NCI-H2196 treated with DMSO at 0.1 percent for 48 hours (cell line): Measurements from ENCODE around the gene DCTN5.
"Not testable (repeated sequence)": the region's sequence is repeated elsewhere in the genome, so short reads cannot be mapped to it uniquely, and the experiment has no call there.

Source experiments
- DNase-seq: peaks from one replicate; lab custom pipeline; 2025; ENCODE audit not compliant: unreplicated experiment; lab: John Stamatoyannopoulos, UW

The DCTN5 gene

DNA sequence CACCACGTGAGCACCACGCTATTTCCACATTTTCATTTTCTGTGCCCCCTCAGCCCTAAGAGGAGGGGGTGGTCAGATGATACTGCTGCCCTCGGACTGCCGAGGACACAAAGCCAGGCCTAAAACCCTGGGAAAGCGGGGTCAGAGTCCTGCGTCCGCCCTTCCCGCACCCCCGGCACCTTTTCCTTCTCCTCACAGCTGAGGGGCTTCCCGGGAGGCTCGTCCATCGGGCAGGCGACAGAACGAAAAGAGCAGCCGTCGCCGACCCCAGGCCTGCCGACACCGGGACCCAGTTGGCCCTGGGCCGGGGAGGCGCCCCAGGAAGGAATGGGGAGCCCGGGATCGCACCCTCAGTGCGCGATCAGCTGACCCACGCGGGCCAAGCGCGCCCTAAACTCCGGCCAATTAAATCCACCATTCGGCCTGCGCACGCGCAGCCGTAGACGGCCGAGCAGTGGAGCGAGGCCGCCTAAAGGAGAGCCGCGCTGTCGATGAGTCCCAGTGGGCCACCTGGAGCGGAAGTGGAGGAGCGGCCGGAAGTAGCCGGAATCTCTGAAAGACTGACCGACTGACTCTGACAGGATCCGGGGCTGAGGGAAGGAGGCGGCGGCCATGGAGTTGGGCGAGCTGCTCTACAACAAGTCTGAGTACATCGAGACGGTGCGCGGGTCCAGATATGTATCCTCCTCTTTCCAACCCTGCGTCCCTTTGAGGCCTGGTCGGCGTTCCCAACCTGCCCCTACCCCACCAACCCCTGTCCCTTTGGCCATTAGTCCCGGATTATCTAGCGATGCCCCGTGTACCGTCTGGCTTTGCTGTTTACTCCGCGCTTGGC lies at the start of gene DCTN5, which contains the start of gene PALB2:
TSS of gene DCTN5 (plus strand) at position 536 of the 835 bp plus-strand sequence. CDS start at position 613, 77 bp downstream.
TSS of gene PALB2 (minus strand) at position 380 of the 835 bp plus-strand sequence. CDS start at position 227, 153 bp downstream.
- peak; percentile 95 for DNase-seq

DNA sequence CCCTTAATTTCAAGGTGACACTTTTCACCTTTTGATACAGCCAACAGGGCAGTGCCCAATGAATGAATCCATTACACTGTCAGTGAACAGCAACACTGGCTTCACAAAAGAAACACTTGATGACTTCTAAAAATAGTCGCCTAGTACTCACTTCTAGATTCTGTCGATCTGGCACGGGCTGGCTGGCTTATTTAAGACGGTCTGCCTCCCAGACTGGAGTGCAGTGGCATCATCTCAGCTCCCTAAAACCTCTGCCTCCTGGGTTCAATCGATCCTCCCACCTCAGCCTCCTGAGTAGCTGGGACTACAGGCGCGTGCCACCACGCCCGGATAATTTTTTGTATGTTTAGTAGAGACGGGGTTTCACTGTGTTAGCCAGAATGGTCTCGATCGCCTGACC lies 47.1 kb upstream of the DCTN5 start:
- DNase-seq: no peak

- no peak for DNase-seq
Observed at GRCh38 chr16:23595246-23595950, 45.9 kb upstream of the DCTN5 start.

GRCh38 chr16:23595951-23596720 lies 45.1 kb upstream of the DCTN5 start, which contains the start of gene NDUFAB1:
Gene NDUFAB1, minus strand, starts transcription at chr16:23596316. Its CDS starts 26 bp downstream, at chr16:23596290.
- peak; percentile 84 for DNase-seq

DNA sequence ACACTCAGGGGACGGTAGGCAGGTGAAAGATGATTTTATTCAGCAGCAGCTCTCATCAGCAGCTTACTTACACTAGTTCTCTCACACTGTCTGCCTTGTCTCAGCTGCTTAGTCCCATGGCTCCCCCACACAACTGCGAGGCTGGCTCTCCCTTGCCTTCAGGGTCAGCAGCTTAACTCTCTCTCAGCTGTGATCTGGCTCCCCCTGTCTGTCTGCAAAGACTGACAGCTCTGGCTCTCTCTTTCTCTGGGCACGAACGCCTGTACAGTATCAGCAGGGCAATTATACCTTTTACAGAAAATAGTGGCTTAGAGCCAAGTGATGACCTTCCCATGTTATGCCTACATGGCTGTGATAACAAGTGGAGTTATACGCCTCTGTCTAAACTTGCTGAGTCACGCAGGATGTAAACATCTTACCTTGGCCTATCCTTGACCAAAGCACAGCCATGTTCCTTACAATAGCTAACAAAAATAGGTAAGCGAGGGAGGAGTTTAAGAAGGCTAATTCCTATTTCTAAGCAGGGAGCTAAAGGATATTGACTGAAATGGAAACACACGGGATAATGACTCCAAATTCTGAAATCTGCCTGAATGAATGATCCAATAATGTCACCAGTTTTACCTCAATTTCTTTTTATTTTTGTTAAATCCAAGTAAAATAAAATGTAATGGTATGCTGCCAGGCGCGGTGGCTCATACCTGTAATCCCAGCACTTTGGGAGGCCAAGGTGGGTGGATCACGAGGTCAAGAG lies 44.1 kb upstream of the DCTN5 start:
- DNase-seq: no peak

- DNase-seq: no peak
Observed at GRCh38 chr16:23607726-23608125, 33.5 kb upstream of the DCTN5 start.

- DNase-seq: no peak
Observed at GRCh38 chr16:23608194-23608593, 33.1 kb upstream of the DCTN5 start.

- no peak for DNase-seq
Observed at GRCh38 chr16:23609929-23610328, 31.3 kb upstream of the DCTN5 start.

GRCh38 chr16:23610905-23611304 lies 30.4 kb upstream of the DCTN5 start:
- not testable (repeated sequence) for DNase-seq

- no peak for DNase-seq
Observed at GRCh38 chr16:23611936-23612335, 29.3 kb upstream of the DCTN5 start.

- DNase-seq: no peak
Observed at GRCh38 chr16:23615805-23616204, 25.5 kb upstream of the DCTN5 start.

- no peak for DNase-seq
Observed at GRCh38 chr16:23624092-23624491, 17.2 kb upstream of the DCTN5 start.

- DNase-seq: no peak
Observed at GRCh38 chr16:23629516-23629915, 11.8 kb upstream of the DCTN5 start.

DNA sequence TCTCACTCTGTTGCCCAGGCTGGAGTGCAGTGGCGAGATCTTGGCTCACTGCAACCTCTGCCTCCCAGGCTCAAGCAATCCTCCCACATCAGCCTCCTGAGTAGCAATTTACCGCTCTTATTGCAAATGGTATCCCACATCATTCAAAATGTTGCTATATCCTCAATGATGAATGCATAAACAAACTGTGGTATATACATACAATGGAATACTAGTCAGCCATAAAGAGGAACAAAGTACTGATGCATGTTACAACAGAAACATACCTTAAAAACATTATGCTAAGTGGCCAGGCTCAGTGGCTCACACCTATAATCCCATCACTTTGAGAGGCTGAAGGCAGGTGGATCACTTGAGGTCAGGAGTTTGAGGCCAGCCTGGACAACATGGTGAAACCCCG lies 9.4 kb upstream of the DCTN5 start:
- not testable (repeated sequence) for DNase-seq

- no peak for DNase-seq
Observed at GRCh38 chr16:23634461-23635036, 6.7 kb upstream of the DCTN5 start.

DNA sequence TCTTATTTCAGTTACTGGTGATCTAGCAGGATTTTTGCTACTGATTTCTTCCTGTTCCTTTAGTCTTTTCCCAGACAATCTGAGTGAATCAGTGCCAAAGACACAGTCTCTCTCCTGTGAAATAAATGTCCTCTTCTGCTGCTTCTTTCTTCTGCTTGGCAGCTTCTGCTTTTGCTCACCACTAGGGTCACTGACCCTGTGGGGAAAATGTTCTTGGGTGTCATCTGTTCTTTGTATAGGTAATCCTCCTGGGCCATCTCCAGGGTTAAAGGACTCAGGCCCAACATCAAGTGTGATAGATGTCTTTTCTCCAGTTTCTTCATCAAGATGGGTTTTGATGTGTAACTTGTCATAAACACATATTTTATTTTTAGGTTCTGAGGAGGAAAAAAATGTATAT lies 5.3 kb upstream of the DCTN5 start:
- DNase-seq: no peak

GRCh38 chr16:23640615-23640930 lies 693 bp upstream of the DCTN5 start:
- no peak for DNase-seq

- no peak for DNase-seq
Observed at GRCh38 chr16:23642246-23642774, 1.0 kb downstream of the DCTN5 start.

- no peak for DNase-seq
Observed at GRCh38 chr16:23650674-23651416, 9.6 kb downstream of the DCTN5 start.
